HG03175 (cell line): ENCODE data around the gene AUTS2.

Experiments
- ATAC-seq: cut with Tn5 transposase; IDR thresholded peaks from one replicate; pipeline ENCODE4 v1.9.1; 2021; ENCODE audit warnings: mild to moderate bottlenecking, moderate library complexity; ENCODE audit not compliant: unreplicated experiment

AUTS2 gene

GRCh38 chr7:70460071-70460470, 861.8 kb downstream of the AUTS2 start:
- ATAC-seq: no peak

GRCh38 chr7:70460562-70460961, 862.3 kb downstream of the AUTS2 start:
- ATAC-seq: no peak

- no peak for ATAC-seq
Observed at GRCh38 chr7:70463352-70463938, 865.2 kb downstream of the AUTS2 start.

- no peak for ATAC-seq
Observed at GRCh38 chr7:70466725-70467364, 868.6 kb downstream of the AUTS2 start.

GRCh38 chr7:70470746-70471145, 872.5 kb downstream of the AUTS2 start:
- ATAC-seq: no peak

- no peak for ATAC-seq
Observed at GRCh38 chr7:70472601-70473237, 874.4 kb downstream of the AUTS2 start.

- ATAC-seq: no peak
Observed at GRCh38 chr7:70474639-70475234, 876.5 kb downstream of the AUTS2 start.

GRCh38 chr7:70477036-70478010, 879.0 kb downstream of the AUTS2 start:
- ATAC-seq: no peak

- ATAC-seq: no peak
Observed at GRCh38 chr7:70479153-70480021, 881.1 kb downstream of the AUTS2 start.

- ATAC-seq: no peak
Observed at GRCh38 chr7:70480927-70481569, 882.8 kb downstream of the AUTS2 start.

- ATAC-seq: no peak
Observed at GRCh38 chr7:70481570-70482123, 883.4 kb downstream of the AUTS2 start.

- no peak for ATAC-seq
Observed at GRCh38 chr7:70484255-70484654, 886.0 kb downstream of the AUTS2 start.

GRCh38 chr7:70486977-70487376, 888.7 kb downstream of the AUTS2 start:
- no peak for ATAC-seq

- no peak for ATAC-seq
Observed at GRCh38 chr7:70487428-70487827, 889.2 kb downstream of the AUTS2 start.

GRCh38 chr7:70487886-70488285, 889.6 kb downstream of the AUTS2 start:
- ATAC-seq: no peak

- ATAC-seq: no peak
Observed at GRCh38 chr7:70489813-70490212, 891.5 kb downstream of the AUTS2 start.

GRCh38 chr7:70492625-70493024, 894.4 kb downstream of the AUTS2 start:
- ATAC-seq: no peak

GRCh38 chr7:70494225-70495032, 896.2 kb downstream of the AUTS2 start:
- ATAC-seq: no peak
